ENCODE data around the gene CLEC4M.

The CLEC4M gene

GRCh38 chr19:7772752-7773291 is 9.8 kb downstream of the CLEC4M start:
- ATAC-seq (ENCODE audit: insufficient read depth, low read depth), result no peak

GRCh38 chr19:7773841-7774240 is 10.8 kb downstream of the CLEC4M start:
- H3K27me3 ChIP-seq (ENCODE audit: insufficient read depth, low read length, poor library complexity), result peaks cover 5% of the 10 kb centered on the region
- H3K79me2 ChIP-seq (ENCODE audit: insufficient read depth, low read length), result no peaks in the 10 kb centered on the region
- ATAC-seq (ENCODE audit: insufficient read depth, low read depth) (no peak), DNase-seq (no peak)
- no peaks in the 10 kb centered on the region for H3K4me1 ChIP-seq (ENCODE audit: insufficient read depth, low read length)
- H3K27ac ChIP-seq (ENCODE audit: low read length), result no peak overlapping the region
- no peak overlapping the region for H2AFZ ChIP-seq (ENCODE audit: low read depth, low read length)
- no peak overlapping the region for H3K9ac ChIP-seq (ENCODE audit: low read depth, low read length)
- no peak overlapping the region for H3K4me3 ChIP-seq (ENCODE audit: low read depth in 1 of 2, low read length in 2 of 2)
- no peaks in the 10 kb centered on the region for H3K36me3 ChIP-seq (ENCODE audit: insufficient read depth, low read length)
- no peak for TF ChIP-seq EZH2 (IDR thresholded peaks at IDR 0.05; ENCODE audit: borderline replicate concordance, low read depth, low read length, severe bottlenecking)
- no peak for TF ChIP-seq CTCF (IDR thresholded peaks at IDR 0.05; ENCODE audit: borderline replicate concordance, extremely low read depth, low read length, poor library complexity, severe bottlenecking)
- H3K9me3 ChIP-seq (ENCODE audit: insufficient read depth, low read length, severe bottlenecking), result no peaks in the 10 kb centered on the region
- H4K20me1 ChIP-seq (ENCODE audit: insufficient read depth, low read length), result no peaks in the 10 kb centered on the region
- no peak overlapping the region for H3K4me2 ChIP-seq (ENCODE audit: insufficient read depth, low read length)

More at GRCh38 chr19:7772752-7773291, 9.8 kb downstream of the CLEC4M start:
- no peaks in the 10 kb centered on the region for H3K36me3 ChIP-seq (ENCODE audit: insufficient read depth, low read length)
- H3K27ac ChIP-seq (ENCODE audit: low read length), result no peak overlapping the region
- peaks cover 3% of the 10 kb centered on the region for H3K27me3 ChIP-seq (ENCODE audit: insufficient read depth, low read length, poor library complexity)
- H4K20me1 ChIP-seq (ENCODE audit: insufficient read depth, low read length), result no peaks in the 10 kb centered on the region
- no peaks in the 10 kb centered on the region for H3K4me1 ChIP-seq (ENCODE audit: insufficient read depth, low read length)
- no peak overlapping the region for H3K4me2 ChIP-seq (ENCODE audit: insufficient read depth, low read length)
- H3K9ac ChIP-seq (ENCODE audit: low read depth, low read length), result no peak overlapping the region
- no peak overlapping the region for H3K4me3 ChIP-seq (ENCODE audit: low read depth in 1 of 2, low read length in 2 of 2)
- H3K9me3 ChIP-seq (ENCODE audit: insufficient read depth, low read length, severe bottlenecking), result no peaks in the 10 kb centered on the region
- no peaks in the 10 kb centered on the region for H3K79me2 ChIP-seq (ENCODE audit: insufficient read depth, low read length)
- TF ChIP-seq EZH2 (IDR thresholded peaks at IDR 0.05; ENCODE audit: borderline replicate concordance, low read depth, low read length, severe bottlenecking), result no peak
- TF ChIP-seq CTCF (IDR thresholded peaks at IDR 0.05; ENCODE audit: borderline replicate concordance, extremely low read depth, low read length, poor library complexity, severe bottlenecking), result no peak
- H2AFZ ChIP-seq (ENCODE audit: low read depth, low read length), result no peak overlapping the region
- no peak for DNase-seq

- no peak for ATAC-seq (ENCODE audit: insufficient read depth, low read depth)
- no peaks in the 10 kb centered on the region for H3K9me3 ChIP-seq (ENCODE audit: insufficient read depth, low read length, severe bottlenecking)
- H3K4me1 ChIP-seq (ENCODE audit: insufficient read depth, low read length), result no peaks in the 10 kb centered on the region
- no peak overlapping the region for H3K27ac ChIP-seq (ENCODE audit: low read length)
- H3K79me2 ChIP-seq (ENCODE audit: insufficient read depth, low read length), result no peaks in the 10 kb centered on the region
- H2AFZ ChIP-seq (ENCODE audit: low read depth, low read length), result no peak overlapping the region
- no peak overlapping the region for H3K9ac ChIP-seq (ENCODE audit: low read depth, low read length)
- no peaks in the 10 kb centered on the region for H4K20me1 ChIP-seq (ENCODE audit: insufficient read depth, low read length)
- TF ChIP-seq EZH2 (IDR thresholded peaks at IDR 0.05; ENCODE audit: borderline replicate concordance, low read depth, low read length, severe bottlenecking), result no peak
- no peak for TF ChIP-seq CTCF (IDR thresholded peaks at IDR 0.05; ENCODE audit: borderline replicate concordance, extremely low read depth, low read length, poor library complexity, severe bottlenecking)
- peaks cover 5% of the 10 kb centered on the region for H3K27me3 ChIP-seq (ENCODE audit: insufficient read depth, low read length, poor library complexity)
- no peak for DNase-seq
- no peak overlapping the region for H3K4me2 ChIP-seq (ENCODE audit: insufficient read depth, low read length)
- no peaks in the 10 kb centered on the region for H3K36me3 ChIP-seq (ENCODE audit: insufficient read depth, low read length)
- H3K4me3 ChIP-seq (ENCODE audit: low read depth in 1 of 2, low read length in 2 of 2), result no peak overlapping the region
Measured at GRCh38 chr19:7775761-7776160, 12.7 kb downstream of the CLEC4M start.

GRCh38 chr19:7778081-7778480 is 15.0 kb downstream of the CLEC4M start:
- Histone ChIP-seq H3K36me3 (ENCODE audit: insufficient read depth, low read length) (no peaks in the 10 kb centered on the region), H3K79me2 (ENCODE audit: insufficient read depth, low read length) (no peaks in the 10 kb centered on the region), H4K20me1 (ENCODE audit: insufficient read depth, low read length) (no peaks in the 10 kb centered on the region), H3K27me3 (ENCODE audit: insufficient read depth, low read length, poor library complexity) (peaks cover 5% of the 10 kb centered on the region), H3K9ac (ENCODE audit: low read depth, low read length) (no peak overlapping the region), H3K9me3 (ENCODE audit: insufficient read depth, low read length, severe bottlenecking) (no peaks in the 10 kb centered on the region), H3K27ac (ENCODE audit: low read length) (no peak overlapping the region), H3K4me1 (ENCODE audit: insufficient read depth, low read length) (no peaks in the 10 kb centered on the region), H3K4me2 (ENCODE audit: insufficient read depth, low read length) (no peak overlapping the region), H3K4me3 (ENCODE audit: low read depth in 1 of 2, low read length in 2 of 2) (no peak overlapping the region), H2AFZ (ENCODE audit: low read depth, low read length) (no peak overlapping the region)
- DNase-seq (no peak), ATAC-seq (ENCODE audit: insufficient read depth, low read depth) (no peak)
- no peak for TF ChIP-seq CTCF (IDR thresholded peaks at IDR 0.05; ENCODE audit: borderline replicate concordance, extremely low read depth, low read length, poor library complexity, severe bottlenecking)
- TF ChIP-seq EZH2 (IDR thresholded peaks at IDR 0.05; ENCODE audit: borderline replicate concordance, low read depth, low read length, severe bottlenecking), result no peak

All from DND-41 (cell line).